Epithelial cell of proximal tubule (primary cell): ENCODE measurements around the gene MUSTN1. TPM values are rescaled to one million over a fixed set of nuclear protein-coding genes. Genes with fewer than 3 reads are reported as not detected.

Source experiments
- DNase-seq: peaks from one replicate; pipeline ENCODE4 v3.0.0-alpha.2; 2011; ENCODE audit warnings: low read depth
- H3K4me3 ChIP-seq: 2 replicates; pipeline ENCODE4 v1.5.1; 2011; ENCODE audit warnings: low read depth, mild to moderate bottlenecking, low read length
- total RNA-seq: library from RNA; depleted of rRNA; stranded (reverse); fragments of >200 nt; gene quantifications from 2 replicates; pipeline ENCODE4 v1.2.3, GENCODE V29; 2015
- TF ChIP-seq, protein P1 (sequence below): conservative IDR thresholded peaks from 2 replicates; pipeline ENCODE4 v1.5.1; 2012; ENCODE audit warnings: low read depth, mild to moderate bottlenecking, low read length

The MUSTN1 gene
- total RNA-seq, 1 donor from 2014 or later = not detected

DNA sequence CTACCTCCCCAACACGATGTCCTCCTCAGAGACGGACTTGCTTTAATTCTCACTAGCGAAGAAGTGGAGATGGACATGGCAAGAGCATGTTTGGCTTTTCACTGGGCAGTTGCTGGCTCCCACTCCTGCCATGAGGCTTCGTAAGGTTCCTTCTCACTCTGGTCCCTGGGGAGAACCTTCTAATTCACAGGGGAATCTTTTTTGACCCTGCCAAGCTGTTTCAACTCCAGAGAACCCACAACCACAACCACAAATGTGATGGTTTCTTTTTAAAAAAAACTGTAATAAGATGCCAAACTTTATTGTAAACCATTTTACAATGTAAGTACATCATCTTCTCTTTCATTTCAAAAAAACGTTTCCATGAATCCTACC, 1.6 kb upstream of the MUSTN1 start:
- no peak for DNase-seq
- TF ChIP-seq, protein P1, sequence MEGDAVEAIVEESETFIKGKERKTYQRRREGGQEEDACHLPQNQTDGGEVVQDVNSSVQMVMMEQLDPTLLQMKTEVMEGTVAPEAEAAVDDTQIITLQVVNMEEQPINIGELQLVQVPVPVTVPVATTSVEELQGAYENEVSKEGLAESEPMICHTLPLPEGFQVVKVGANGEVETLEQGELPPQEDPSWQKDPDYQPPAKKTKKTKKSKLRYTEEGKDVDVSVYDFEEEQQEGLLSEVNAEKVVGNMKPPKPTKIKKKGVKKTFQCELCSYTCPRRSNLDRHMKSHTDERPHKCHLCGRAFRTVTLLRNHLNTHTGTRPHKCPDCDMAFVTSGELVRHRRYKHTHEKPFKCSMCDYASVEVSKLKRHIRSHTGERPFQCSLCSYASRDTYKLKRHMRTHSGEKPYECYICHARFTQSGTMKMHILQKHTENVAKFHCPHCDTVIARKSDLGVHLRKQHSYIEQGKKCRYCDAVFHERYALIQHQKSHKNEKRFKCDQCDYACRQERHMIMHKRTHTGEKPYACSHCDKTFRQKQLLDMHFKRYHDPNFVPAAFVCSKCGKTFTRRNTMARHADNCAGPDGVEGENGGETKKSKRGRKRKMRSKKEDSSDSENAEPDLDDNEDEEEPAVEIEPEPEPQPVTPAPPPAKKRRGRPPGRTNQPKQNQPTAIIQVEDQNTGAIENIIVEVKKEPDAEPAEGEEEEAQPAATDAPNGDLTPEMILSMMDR = no peak
- H3K4me3 ChIP-seq = no peak overlapping the region

DNA sequence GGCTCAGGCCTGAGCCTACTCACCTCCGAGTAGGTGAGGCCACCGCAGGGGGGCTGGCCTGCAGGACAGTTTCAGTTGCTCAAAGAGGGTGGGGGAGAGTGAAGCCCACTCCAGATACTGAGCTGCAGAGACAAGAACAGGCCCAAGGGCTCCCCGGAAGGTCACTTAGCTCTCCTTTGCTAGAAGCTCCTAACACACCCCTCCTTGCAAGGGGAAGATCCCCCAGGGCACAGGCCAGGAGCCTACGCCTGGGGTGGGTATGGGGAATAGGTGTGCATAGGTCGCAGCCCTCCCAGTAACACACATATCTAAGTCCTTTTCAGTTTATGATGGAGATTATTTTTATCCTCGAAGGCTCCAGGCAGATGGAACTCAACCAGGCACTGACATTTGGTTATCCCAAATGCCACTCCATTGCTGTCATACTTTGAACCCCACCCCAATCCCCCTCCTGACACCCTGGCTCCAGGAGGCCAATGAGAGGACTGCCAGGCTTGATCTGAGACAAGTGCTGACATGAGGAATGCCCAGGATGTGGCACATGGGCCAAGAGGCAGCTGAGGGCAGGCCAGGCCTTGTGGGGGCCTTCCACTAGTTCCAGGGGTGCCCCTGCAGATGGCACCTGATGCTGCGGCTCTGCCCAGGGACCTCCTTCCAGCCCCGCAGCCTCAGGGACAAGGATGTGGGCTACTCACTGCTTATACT, 1.1 kb upstream of the MUSTN1 start:
- no peak for DNase-seq

DNA sequence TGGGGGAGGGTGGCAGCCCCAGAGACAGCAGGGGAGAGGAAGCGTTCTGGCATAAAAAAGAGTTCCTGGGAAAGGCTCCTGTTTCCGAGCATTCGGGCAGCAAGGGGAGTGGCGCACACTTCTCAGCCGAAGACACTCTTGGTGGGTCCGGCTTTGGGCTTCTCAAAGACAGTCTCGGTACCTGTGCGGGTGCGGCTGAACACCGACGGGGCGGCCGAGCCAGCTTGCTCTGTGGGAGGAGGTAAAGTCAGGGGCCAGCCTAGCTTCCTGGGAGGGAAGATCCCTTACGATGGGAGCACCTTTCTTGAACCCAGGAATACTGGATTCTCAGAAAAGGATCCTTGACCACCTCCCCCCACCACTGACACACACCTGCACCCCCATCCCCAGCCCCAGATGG, 1.6 kb downstream of the MUSTN1 start:
- no peak for DNase-seq
- no peak overlapping the region for H3K4me3 ChIP-seq
- TF ChIP-seq, protein P1 = no peak

More for the DNA sequence above, 1.1 kb upstream of the MUSTN1 start:
- no peak overlapping the region for H3K4me3 ChIP-seq
- TF ChIP-seq, protein P1 = no peak

DNA sequence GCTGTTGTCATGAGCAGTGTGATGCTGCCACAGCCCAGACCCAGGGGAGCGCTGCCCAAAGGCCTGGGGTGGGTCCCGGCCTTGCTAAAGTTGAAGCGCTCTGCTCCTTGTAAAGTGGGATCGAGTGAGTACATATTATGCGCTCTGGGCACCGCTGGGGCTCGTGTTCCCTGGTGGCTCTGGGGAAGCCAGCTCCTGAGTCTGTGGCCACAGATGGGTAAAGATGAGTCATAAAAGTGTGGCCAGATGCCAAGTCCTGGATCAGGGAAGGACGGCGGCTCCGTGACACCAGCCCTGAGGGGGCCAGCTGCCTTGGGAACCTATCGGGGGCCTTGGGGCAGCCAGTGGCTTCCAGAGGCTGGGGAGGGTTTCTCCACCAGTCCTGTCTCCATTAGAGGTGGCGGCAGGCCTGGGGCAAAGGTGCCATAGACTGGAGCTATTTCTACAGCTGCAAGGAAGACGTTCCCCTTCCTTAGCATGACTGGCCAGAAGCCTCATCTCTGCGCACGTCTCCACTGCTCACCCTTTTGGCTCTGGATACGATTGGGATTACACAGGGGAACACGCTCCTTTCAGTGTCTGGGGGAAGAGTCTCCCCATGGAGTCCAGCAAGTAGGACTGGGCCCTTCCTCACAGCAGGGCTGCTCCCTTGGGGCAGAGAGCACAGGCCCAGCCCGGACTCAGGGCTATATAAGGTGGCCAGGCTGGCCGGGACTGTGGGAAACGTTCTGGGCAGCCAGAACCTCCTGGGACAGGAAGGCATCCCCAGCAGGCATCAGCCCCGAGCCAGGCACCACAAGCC, 3.1 kb downstream of the MUSTN1 start:
- no peak overlapping the region for H3K4me3 ChIP-seq
- TF ChIP-seq, protein P1 = no peak
- peak; percentile 44 for DNase-seq

DNA sequence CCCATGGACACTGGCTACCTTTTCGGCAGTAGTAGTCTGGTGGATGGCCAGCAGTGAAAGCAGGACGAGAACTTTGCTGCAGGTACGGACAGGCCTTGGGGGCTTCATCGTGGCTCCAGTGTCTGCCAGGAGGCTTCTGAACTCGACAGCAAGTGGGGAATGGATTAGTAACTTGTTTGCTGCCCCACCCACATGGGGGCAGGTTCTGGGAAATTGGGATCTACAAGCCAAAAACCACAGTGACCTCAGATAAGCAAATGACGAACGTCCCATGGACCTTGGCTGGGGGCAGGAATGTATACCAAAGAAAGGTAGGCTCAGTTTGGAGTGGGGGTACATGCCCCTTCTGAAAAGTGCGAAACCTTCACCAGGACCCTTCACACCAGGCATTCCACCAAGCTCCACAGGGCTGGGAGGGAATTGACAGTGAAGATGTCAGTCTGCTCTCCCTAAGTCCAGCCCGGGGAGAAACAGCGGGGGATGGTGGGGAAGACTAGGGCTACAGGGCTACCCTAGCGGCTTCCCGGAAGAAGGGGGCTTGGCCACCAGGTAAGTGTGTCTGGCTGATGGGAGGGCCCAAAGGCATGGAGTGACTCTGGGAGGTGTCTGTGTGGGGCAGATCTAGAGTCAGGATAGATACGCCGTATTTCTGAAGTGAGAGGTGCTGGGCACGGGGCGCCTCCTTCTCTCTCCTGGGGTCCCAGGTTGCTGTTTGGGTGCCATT, 4.1 kb downstream of the MUSTN1 start, which contains the start of gene ITIH4:
Gene ITIH4, minus strand, starts transcription at position 138 of the 724 bp plus-strand sequence. Its CDS starts 30 bp downstream, at position 108.
- TF ChIP-seq, protein P1 = no peak
- no peak for DNase-seq
- H3K4me3 ChIP-seq = no peak within 1 kb of the TSS

DNA sequence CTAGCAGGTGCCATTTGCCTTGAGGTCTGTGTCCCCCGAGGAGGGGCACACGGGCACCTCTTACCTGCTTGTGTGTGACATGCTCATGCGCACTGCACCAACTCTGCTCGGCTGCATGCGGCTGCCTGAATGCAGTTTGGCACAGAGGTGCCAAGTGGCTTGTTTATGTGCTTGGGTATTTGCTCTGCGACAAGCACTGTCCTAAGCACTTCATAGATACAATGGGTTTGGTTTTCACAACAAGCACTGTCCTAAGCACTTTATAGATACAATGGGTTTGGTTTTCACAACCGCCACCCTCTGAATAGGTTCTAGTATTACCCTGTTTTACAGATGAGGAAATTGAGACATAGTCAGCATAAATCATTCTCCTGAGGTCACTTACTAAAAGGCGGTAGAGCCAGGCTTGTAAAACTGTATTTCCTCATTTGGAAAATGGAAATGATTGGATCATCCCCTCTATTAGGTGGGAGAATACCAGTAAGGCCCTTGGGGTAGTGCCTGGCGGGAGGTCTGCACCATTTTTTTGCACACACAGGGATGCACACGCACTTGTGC, 4.8 kb downstream of the MUSTN1 start:
- TF ChIP-seq, protein P1 = no peak
- no peak for DNase-seq
- H3K4me3 ChIP-seq = no peak overlapping the region
